HUES64 (cell line): ENCODE results near the gene PRPF8.

Source experiments
- H3K27ac ChIP-seq: 2 replicates; pipeline ENCODE4 v1.7.0; 2013; ENCODE audit warnings: low read depth, low read length, inconsistent platforms
- H3K27me3 ChIP-seq: 2 replicates; pipeline ENCODE4 v1.6.1; 2013; ENCODE audit warnings: mild to moderate bottlenecking, low read length; ENCODE audit not compliant: insufficient read depth
- H3K36me3 ChIP-seq: 2 replicates; pipeline ENCODE4 v1.6.1; 2013; ENCODE audit warnings: mild to moderate bottlenecking, low read length; ENCODE audit not compliant: insufficient read depth
- H3K4me1 ChIP-seq: 2 replicates; pipeline ENCODE4 v1.6.1; 2013; ENCODE audit warnings: mild to moderate bottlenecking, low read length, moderate library complexity; ENCODE audit not compliant: insufficient read depth
- H3K4me3 ChIP-seq: 2 replicates; pipeline ENCODE4 v1.5.1; 2013; ENCODE audit warnings: mild to moderate bottlenecking, low read length, moderate library complexity
- H3K9ac ChIP-seq: 2 replicates; pipeline ENCODE4 v1.6.1; 2013; ENCODE audit warnings: mild to moderate bottlenecking, low read depth, low read length
- H3K9me3 ChIP-seq: 2 replicates; pipeline ENCODE4 v1.6.1; 2013; ENCODE audit warnings: low read depth, low read length; ENCODE audit not compliant: insufficient read depth
- WGBS: fragments of 150-250, 120-280 bp; methylation state at CpG from one replicate; pipeline ENCODE4 v1.1.7; 2013; ENCODE audit warnings: missing lambda C conversion rate; 5-methylcytosine and 5-hydroxymethylcytosine counted together

Gene PRPF8

DNA sequence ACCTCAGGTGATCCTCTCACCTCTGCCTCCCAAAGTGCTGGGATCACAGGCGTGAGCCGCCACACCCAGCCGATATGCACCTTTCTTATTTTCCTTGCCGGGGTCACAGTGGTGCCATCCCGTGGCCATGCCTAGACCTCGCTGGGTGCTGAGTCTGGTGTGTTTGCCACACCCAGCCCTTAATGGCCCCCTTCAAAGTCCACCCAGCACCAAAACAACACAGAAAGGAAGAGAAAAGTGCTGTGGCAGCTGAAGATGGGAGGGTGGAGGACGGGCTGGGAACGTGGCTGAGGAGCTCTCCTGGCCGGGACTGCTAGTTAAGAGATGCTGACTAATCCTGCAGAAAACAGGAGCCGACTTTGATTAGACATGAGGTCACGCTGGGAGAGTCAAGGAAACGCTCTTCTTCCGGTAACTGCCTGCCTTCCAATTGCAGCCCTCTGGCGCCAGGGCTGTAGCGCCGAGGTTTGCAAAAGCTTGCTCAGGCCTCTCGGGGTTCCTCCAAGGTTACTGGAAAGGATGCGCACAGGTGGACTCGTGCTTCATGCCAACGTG lies 67.0 kb downstream of the PRPF8 start:
- no peak overlapping the region for H3K9ac ChIP-seq
- H3K4me3 ChIP-seq: no peak overlapping the region
- no peaks in the 10 kb centered on the region for H3K27me3 ChIP-seq
- 93% methylated on average over 20 of the region's 20 CpGs for WGBS
- no peaks in the 10 kb centered on the region for H3K9me3 ChIP-seq
- H3K27ac ChIP-seq: no peak overlapping the region
- no peaks in the 10 kb centered on the region for H3K4me1 ChIP-seq
- H3K36me3 ChIP-seq: no peaks in the 10 kb centered on the region

DNA sequence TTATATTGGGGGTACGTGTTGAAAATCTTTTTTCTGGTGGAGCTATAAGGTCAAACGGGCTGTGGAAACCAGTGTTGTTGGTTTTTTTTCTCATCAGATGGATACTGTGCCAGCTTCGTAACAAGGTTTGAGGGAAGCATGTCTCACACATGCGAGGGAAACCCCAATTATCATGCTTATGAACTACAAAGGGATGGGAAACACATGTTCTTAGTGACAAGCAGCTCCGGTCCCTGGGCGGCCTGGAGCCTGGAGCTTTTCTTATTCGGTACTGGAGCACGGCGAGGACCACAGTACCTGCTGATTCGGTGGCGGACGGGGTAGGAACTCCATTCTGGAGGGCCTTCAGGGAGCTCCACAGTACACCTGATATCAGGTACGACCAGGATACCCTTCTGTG lies 68.6 kb downstream of the PRPF8 start:
- no peaks in the 10 kb centered on the region for H3K4me1 ChIP-seq
- no peaks in the 10 kb centered on the region for H3K9me3 ChIP-seq
- WGBS: 91% methylated on average over 13 of the region's 13 CpGs
- H3K9ac ChIP-seq: no peak overlapping the region
- no peak overlapping the region for H3K27ac ChIP-seq
- H3K36me3 ChIP-seq: 0 out of 2 replicates have a peak, but pooled peaks cover 4% of the 10 kb centered on the region
- no peak overlapping the region for H3K4me3 ChIP-seq
- no peaks in the 10 kb centered on the region for H3K27me3 ChIP-seq

DNA sequence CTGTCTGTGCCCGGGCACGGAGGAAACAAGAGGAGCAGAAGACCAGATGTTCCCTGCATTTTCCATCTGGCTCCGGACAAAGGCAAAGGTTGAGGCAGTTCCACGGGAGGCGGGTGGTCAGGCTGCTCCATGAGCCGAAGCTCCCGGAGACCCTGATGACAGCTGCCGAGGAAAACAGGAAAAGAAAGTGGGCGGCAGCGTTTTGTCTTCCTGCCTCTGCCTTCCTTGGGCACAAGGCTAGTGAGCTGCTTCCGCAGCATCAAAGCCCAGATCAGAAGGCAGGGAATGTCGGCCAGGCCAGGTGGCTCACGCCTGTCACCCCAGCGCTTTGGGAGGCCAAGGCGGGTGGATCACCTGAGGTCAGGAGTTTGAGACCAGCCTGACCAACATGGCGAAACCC lies 72.3 kb downstream of the PRPF8 start:
- Histone ChIP-seq H3K9ac (no peak overlapping the region), H3K27ac (no peak overlapping the region), H3K4me1 (no peaks in the 10 kb centered on the region), H3K36me3 (0 out of 2 replicates have a peak, but pooled peaks cover 4% of the 10 kb centered on the region), H3K4me3 (no peak overlapping the region), H3K27me3 (no peaks in the 10 kb centered on the region), H3K9me3 (no peaks in the 10 kb centered on the region)
- WGBS: 96% methylated on average over 16 of the region's 16 CpGs

DNA sequence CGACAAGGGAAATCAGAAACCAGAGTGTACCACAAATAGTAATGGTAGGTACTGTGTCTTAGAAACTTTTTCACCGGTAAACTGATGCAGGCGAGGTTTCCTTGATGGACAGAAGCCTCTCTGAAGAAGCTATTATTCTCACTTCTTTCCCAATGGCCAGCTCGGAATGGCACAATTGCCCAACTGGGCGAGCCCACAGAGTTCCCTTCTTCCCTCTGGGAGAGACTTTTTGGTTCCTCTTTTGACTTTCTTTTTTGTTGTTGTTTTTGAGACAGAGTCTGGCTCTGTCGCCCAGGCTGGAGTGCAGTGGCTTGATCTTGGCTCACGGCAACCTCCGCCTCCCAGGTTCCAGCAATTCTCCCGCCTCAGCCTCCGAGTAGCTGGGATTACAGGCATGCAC lies 73.0 kb downstream of the PRPF8 start:
- Histone ChIP-seq H3K4me1 (no peaks in the 10 kb centered on the region), H3K27me3 (no peaks in the 10 kb centered on the region), H3K36me3 (0 out of 2 replicates have a peak, but pooled peaks cover 4% of the 10 kb centered on the region), H3K9ac (no peak overlapping the region), H3K4me3 (no peak overlapping the region), H3K27ac (no peak overlapping the region), H3K9me3 (no peaks in the 10 kb centered on the region)
- WGBS: 97% methylated on average over 10 of the region's 10 CpGs

DNA sequence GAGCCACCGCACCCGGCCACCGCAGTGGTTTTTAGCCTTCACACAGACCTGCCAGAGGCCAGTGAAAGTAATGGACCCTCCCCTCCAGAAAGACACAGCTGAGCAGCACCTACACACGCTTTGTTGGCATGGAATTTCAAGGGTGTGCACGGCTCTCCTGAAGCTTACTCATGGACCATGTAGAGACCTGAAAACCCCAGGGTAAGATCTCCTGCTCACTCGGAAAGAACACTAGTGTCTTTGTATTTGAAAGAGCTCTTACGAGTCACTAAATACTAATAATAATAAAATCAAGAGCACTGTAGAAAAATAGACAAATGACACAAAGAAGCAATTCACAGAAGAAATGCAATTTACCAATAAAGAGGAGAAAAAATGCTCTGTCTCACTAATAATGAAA lies 76.0 kb downstream of the PRPF8 start:
- 96% methylated on average over 6 of the region's 7 CpGs for WGBS
- Histone ChIP-seq H3K27me3 (no peaks in the 10 kb centered on the region), H3K9ac (no peak overlapping the region), H3K9me3 (no peaks in the 10 kb centered on the region), H3K27ac (no peak overlapping the region), H3K4me1 (no peaks in the 10 kb centered on the region), H3K4me3 (no peak overlapping the region), H3K36me3 (0 out of 2 replicates have a peak, but pooled peaks cover 4% of the 10 kb centered on the region)

DNA sequence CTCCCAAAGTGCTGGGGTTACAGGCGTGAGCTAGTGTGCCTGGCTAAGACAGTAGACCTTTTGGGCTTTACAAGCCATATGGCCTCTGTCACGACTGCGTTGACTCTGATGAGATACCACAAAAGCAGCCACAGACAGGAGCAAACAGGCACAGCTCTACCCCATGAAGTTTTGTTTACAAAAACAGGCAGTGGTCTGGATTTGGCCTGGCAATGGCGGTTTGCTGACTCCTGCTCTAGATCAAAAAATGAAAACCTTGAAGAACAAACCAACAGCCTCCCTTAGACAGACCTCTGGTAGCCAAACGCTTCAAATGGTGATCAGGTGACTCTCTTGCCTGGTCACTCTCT lies 76.7 kb downstream of the PRPF8 start:
- WGBS: 92% methylated on average over 5 of the region's 5 CpGs
- no peak overlapping the region for H3K27ac ChIP-seq
- no peak overlapping the region for H3K9ac ChIP-seq
- no peaks in the 10 kb centered on the region for H3K9me3 ChIP-seq
- 0 out of 2 replicates have a peak, but pooled peaks cover 4% of the 10 kb centered on the region for H3K36me3 ChIP-seq
- H3K4me1 ChIP-seq: no peaks in the 10 kb centered on the region
- no peaks in the 10 kb centered on the region for H3K27me3 ChIP-seq
- H3K4me3 ChIP-seq: no peak overlapping the region

DNA sequence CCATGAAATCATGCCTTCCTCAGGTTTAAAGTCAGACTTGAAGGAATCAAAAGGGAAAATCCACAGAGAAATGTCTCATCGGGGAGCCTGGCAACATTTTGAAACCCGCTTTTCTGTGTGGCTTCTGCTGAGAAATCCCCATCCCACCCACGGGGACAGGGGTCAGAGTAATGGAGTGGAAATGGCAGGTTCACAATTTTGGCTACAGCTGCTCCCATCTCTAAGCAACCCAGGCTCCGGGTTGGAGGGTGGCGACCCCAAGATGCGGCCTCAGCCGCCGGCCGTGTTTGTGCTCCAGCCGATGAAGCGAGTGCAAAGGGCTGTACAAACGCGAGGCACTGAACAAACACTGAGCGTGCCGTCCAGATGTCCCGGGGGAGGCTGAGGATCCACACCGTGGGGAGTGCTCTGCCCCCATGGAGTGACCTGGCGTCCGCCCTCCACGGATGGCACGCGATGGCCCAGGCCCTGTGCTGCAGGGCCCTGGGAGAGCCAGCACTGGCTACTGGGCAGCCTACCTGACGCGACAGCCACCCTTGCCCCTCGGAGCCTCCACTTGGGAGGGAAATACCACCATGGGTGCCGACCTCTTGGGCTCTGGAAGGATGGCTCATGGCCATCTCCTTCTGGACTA lies 78.2 kb downstream of the PRPF8 start:
- Histone ChIP-seq H3K9ac (0 out of 2 replicates have a peak overlapping the region, but pooled peaks have one; percentile 31), H3K27ac (no peak overlapping the region), H3K27me3 (no peaks in the 10 kb centered on the region), H3K4me1 (no peaks in the 10 kb centered on the region), H3K36me3 (0 out of 2 replicates have a peak, but pooled peaks cover under 1% of the 10 kb centered on the region), H3K9me3 (0 out of 2 replicates have a peak, but pooled peaks cover 2% of the 10 kb centered on the region), H3K4me3 (no peak overlapping the region)
- WGBS: 91% methylated on average over 26 of the region's 26 CpGs

DNA sequence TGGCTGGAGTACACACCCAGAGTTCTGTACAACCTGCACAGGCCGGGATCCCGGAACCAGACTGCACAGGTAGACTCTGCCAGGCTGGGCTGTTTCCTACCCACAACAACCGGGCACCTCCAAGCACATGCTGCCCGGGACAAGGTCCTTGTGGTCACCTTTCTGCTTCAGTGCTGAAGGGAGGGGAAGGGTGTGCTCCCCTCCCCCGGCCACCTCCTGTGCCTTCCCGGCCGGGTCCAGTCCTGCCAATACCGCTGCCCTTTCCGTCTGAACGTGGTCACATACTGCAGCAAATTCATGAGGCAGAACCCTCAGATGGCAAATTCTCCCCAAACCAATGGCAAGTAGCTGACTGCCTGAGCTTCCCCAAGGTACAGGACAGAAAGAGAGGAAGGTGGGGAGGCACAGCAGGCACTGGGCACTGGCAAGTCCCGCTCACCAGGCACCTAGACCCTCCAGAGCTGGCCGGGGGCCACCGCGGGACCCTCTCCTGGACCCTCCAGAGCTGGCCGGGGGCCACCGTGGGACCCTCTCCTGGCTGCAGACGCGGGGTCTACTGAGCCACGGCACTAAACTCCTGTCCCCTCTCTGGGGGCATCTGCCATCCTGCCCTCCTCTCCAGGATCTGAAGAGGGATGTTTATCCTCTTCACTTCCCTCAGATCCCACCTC lies 78.9 kb downstream of the PRPF8 start:
- no peak overlapping the region for H3K9ac ChIP-seq
- no peak overlapping the region for H3K27ac ChIP-seq
- H3K27me3 ChIP-seq: no peaks in the 10 kb centered on the region
- no peaks in the 10 kb centered on the region for H3K4me1 ChIP-seq
- no peak overlapping the region for H3K4me3 ChIP-seq
- H3K36me3 ChIP-seq: no peaks in the 10 kb centered on the region
- 90% methylated on average over 19 of the region's 19 CpGs for WGBS
- H3K9me3 ChIP-seq: 0 out of 2 replicates have a peak, but pooled peaks cover 2% of the 10 kb centered on the region

DNA sequence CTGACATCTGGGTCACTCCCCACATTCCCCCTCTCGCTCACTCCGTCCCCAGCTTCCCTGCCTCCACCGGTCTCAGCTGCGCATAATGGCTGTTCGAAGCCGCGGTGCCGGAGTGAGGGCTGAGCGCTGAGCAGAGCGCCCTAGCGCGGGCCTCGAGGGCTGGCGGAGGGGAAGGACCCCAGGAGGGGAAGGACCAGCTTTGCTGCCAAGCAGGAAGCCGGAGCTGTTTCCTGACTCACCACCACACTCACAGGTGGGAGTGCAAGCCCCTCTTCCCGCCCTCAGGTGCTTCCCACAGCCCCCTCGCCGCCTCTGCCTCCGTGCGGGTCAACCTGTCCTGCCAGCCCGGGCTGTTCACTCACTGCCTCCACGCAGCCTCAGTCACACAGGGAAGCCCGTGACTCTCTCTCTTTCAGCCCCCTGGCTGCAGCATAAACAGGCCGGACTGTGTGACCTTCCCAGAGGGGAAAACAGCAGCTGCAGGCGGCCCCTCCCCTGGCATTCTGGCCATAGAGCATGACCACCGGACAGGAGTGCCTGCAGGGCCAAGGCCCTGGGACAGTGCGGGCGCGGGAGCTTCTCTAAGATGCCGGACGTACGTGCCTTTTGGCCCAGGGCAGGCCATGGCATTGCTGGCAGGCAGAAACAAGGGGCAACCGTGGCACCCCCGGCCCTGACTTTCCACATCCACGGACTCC lies 79.7 kb downstream of the PRPF8 start:
- Histone ChIP-seq H3K9me3 (0 out of 2 replicates have a peak, but pooled peaks cover 2% of the 10 kb centered on the region), H3K36me3 (no peaks in the 10 kb centered on the region), H3K4me1 (no peaks in the 10 kb centered on the region), H3K27ac (no peak overlapping the region), H3K27me3 (no peaks in the 10 kb centered on the region), H3K9ac (no peak overlapping the region), H3K4me3 (no peak overlapping the region)
- 75% methylated on average over 35 of the region's 35 CpGs for WGBS

DNA sequence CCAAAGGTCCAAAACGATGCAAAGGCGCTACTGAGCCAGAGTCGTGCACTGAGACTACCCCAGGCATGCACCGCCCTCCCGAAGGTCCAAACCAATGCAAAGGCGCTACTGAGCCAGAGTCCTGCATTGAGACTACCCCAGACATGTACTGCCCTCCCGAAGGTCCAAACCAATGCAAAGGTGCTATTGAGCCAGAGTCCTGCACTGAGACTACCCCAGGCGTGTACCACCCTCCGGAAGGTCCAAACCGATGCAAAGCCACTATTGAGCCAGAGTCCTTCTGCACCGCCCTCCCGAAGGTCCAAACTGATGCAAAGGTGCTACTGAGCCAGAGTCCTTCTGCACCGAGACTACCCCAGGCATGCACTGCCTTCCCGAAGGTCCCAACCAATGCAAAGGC lies 83.1 kb downstream of the PRPF8 start:
- WGBS: 97% methylated on average over 14 of the region's 14 CpGs
- Histone ChIP-seq H3K4me3 (no peak overlapping the region), H3K36me3 (no peaks in the 10 kb centered on the region), H3K9ac (no peak overlapping the region), H3K27ac (no peak overlapping the region), H3K4me1 (no peaks in the 10 kb centered on the region), H3K9me3 (0 out of 2 replicates have a peak, but pooled peaks cover 2% of the 10 kb centered on the region), H3K27me3 (no peaks in the 10 kb centered on the region)
